ENCODE measurements around the gene BBS12. TPM values are rescaled to one million over a fixed set of nuclear protein-coding genes. Genes with fewer than 3 reads are reported as not detected.

Gene BBS12
- total RNA-seq, 2 experiments from 2014 or later = 0.80 to 0.84 TPM

DNA sequence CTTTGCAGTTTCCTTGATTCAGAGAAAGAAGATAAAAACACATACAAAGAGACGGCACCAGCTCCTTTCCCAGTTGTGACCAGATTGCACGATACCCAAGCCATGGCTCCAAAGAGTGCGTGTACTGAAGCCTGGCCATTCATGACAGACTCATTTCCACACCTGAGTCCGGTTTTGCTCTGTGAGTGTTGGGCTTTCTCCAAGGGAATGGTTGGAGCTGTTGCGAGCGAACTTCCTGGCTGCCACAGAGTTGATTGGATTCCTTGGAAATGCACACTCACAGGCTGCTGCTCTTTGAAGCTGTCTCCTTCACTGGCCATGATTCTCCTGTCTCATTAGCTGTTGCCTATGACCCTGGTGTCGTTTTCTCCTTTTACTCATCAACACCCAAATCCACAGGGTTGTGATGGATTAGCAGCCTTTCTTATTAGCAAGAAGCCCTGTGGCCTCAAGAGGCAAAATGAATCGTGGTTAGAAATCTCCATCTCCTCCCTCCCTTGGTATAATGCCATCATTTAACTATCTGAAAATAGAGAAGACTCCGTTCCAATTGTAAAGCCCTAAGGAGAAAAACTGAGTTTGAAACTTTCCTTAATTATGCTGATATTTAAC lies 43.9 kb upstream of the BBS12 start:
- intact Hi-C loops (cut with DNase I, micrococcal nuclease) = no loop called here
- H3K4me1 Mint-ChIP-seq (ENCODE audit: low read depth) = no peaks in the 10 kb centered on the region
- H3K27ac Mint-ChIP-seq = no peak overlapping the region
- Histone ChIP-seq H3K27ac (ENCODE audit: low read depth in 1 of 2, low read length in 2 of 2) (no peak overlapping the region), H3K9me3 (ENCODE audit: control insufficient read depth in 1 of 2, insufficient read depth in 1 of 2, low read length in 2 of 2) (no peaks in the 10 kb centered on the region), H3K27me3 (ENCODE audit: control insufficient read depth in 1 of 2, insufficient read depth in 2 of 2, low read length in 2 of 2) (no peaks in the 10 kb centered on the region), H3K4me3 (ENCODE audit: low read length) (no peak overlapping the region), H3K4me1 (ENCODE audit: insufficient read depth, low read length) (no peaks in the 10 kb centered on the region), H3K36me3 (ENCODE audit: insufficient read depth, low read length) (no peaks in the 10 kb centered on the region)
- no peaks in the 10 kb centered on the region for H3K36me3 Mint-ChIP-seq (ENCODE audit: low read depth)
- ChIA-PET POLR2A (no interaction called here), CTCF (no interaction called here)
- ATAC-seq (ENCODE audit: poor library complexity) (no peak), DNase-seq (no peak)
- TF ChIP-seq, protein P1, sequence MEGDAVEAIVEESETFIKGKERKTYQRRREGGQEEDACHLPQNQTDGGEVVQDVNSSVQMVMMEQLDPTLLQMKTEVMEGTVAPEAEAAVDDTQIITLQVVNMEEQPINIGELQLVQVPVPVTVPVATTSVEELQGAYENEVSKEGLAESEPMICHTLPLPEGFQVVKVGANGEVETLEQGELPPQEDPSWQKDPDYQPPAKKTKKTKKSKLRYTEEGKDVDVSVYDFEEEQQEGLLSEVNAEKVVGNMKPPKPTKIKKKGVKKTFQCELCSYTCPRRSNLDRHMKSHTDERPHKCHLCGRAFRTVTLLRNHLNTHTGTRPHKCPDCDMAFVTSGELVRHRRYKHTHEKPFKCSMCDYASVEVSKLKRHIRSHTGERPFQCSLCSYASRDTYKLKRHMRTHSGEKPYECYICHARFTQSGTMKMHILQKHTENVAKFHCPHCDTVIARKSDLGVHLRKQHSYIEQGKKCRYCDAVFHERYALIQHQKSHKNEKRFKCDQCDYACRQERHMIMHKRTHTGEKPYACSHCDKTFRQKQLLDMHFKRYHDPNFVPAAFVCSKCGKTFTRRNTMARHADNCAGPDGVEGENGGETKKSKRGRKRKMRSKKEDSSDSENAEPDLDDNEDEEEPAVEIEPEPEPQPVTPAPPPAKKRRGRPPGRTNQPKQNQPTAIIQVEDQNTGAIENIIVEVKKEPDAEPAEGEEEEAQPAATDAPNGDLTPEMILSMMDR (IDR thresholded peaks at IDR 0.05) = no peak
- H3K4me3 Mint-ChIP-seq = no peak overlapping the region
- H3K9me3 Mint-ChIP-seq = peaks cover under 1% of the 10 kb centered on the region
- H3K27me3 Mint-ChIP-seq = no peaks in the 10 kb centered on the region

- H3K9me3 Mint-ChIP-seq = no peaks in the 10 kb centered on the region
- CTCF ChIA-PET = no interaction called here
- H3K27me3 Mint-ChIP-seq = no peaks in the 10 kb centered on the region
- ATAC-seq (ENCODE audit: poor library complexity) (no peak), DNase-seq (no peak)
- TF ChIP-seq, protein P1 (IDR thresholded peaks at IDR 0.05) = no peak
- intact Hi-C loops (cut with DNase I, micrococcal nuclease) = no loop called here
- Histone ChIP-seq H3K4me3 (ENCODE audit: low read length) (no peak overlapping the region), H3K27ac (ENCODE audit: low read depth in 1 of 2, low read length in 2 of 2) (no peak overlapping the region), H3K4me1 (ENCODE audit: insufficient read depth, low read length) (no peaks in the 10 kb centered on the region), H3K36me3 (ENCODE audit: insufficient read depth, low read length) (no peaks in the 10 kb centered on the region), H3K9me3 (ENCODE audit: control insufficient read depth in 1 of 2, insufficient read depth in 1 of 2, low read length in 2 of 2) (no peaks in the 10 kb centered on the region), H3K27me3 (ENCODE audit: control insufficient read depth in 1 of 2, insufficient read depth in 2 of 2, low read length in 2 of 2) (no peaks in the 10 kb centered on the region)
- H3K27ac Mint-ChIP-seq = no peak overlapping the region
- no peaks in the 10 kb centered on the region for H3K4me1 Mint-ChIP-seq (ENCODE audit: low read depth)
- H3K36me3 Mint-ChIP-seq (ENCODE audit: low read depth) = no peaks in the 10 kb centered on the region
- POLR2A ChIA-PET = no interaction called here
- H3K4me3 Mint-ChIP-seq = no peak overlapping the region
Measured at GRCh38 chr4:122689972-122690371, 42.5 kb upstream of the BBS12 start.

DNA sequence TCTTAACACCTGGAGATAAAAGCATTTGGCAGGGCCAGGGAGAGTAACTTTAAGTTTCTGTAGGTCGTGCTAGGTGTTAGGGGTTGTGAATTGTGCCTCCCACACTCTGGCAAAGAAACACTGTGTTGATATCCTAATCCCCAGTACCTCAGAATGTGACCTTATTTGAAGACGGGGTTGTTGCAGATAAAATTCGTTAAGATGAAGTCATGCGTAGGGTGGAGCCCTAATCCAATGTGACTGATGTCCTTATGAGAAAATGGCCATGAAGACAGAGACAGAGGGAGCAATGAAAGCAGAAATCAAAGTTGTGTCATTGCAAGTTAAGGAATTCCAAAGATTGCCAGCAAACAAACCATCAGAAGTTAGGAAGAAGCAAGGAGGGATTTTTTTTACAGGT lies 40.5 kb upstream of the BBS12 start:
- Mint-ChIP-seq H3K27me3 (no peaks in the 10 kb centered on the region), H3K9me3 (no peaks in the 10 kb centered on the region), H3K36me3 (ENCODE audit: low read depth) (no peaks in the 10 kb centered on the region), H3K27ac (no peak overlapping the region), H3K4me3 (no peak overlapping the region), H3K4me1 (ENCODE audit: low read depth) (no peaks in the 10 kb centered on the region)
- H3K9me3 ChIP-seq (ENCODE audit: control insufficient read depth in 1 of 2, insufficient read depth in 1 of 2, low read length in 2 of 2) = no peaks in the 10 kb centered on the region
- no peak overlapping the region for H3K4me3 ChIP-seq (ENCODE audit: low read length)
- DNase-seq (no peak), ATAC-seq (ENCODE audit: poor library complexity) (no peak)
- CTCF ChIA-PET = no interaction called here
- no peaks in the 10 kb centered on the region for H3K4me1 ChIP-seq (ENCODE audit: insufficient read depth, low read length)
- no peaks in the 10 kb centered on the region for H3K36me3 ChIP-seq (ENCODE audit: insufficient read depth, low read length)
- TF ChIP-seq, protein P1 (IDR thresholded peaks at IDR 0.05) = no peak
- no peaks in the 10 kb centered on the region for H3K27me3 ChIP-seq (ENCODE audit: control insufficient read depth in 1 of 2, insufficient read depth in 2 of 2, low read length in 2 of 2)
- intact Hi-C loops (cut with DNase I, micrococcal nuclease) = no loop called here
- POLR2A ChIA-PET = no interaction called here
- no peak overlapping the region for H3K27ac ChIP-seq (ENCODE audit: low read depth in 1 of 2, low read length in 2 of 2)
